Activated naive CD8-positive, alpha-beta T cell treated with anti-CD3 and anti-CD28 coated beads, Interleukin-2, amount 10 ng/mL, durations not matched to agents 7 days and 5 days (primary cell): ENCODE measurements around the gene MT1E. TPM values are rescaled to one million over a fixed set of nuclear protein-coding genes. Genes with fewer than 3 reads are reported as not detected.
A peak's percentile ranks its signal among the peaks of the same experiment; 100 is the strongest.
"Not testable (repeated sequence)": the region's sequence is repeated elsewhere in the genome, so short reads cannot be mapped to it uniquely, and the experiment has no call there.

Experiments used
- ATAC-seq: fragments of 150-1000 bp; cut with Tn5 transposase; one replicate; pipeline ENCODE4 v1.10.0; 2021; ENCODE audit warnings: low read depth, moderate library complexity
- POLR2A ChIA-PET: fragments of 350-600 bp; sonication (Branson Sonifier 250); formaldehyde crosslinking; loops from one replicate; lab custom pipeline; 2021; ENCODE audit warnings: antibody characterized with exemption; lab: Charles Lee
- DNase-seq: peaks from one replicate; pipeline ENCODE4 v3.0.0; 2021
- H3K27ac Mint-ChIP-seq: one replicate; pipeline ENCODE4 v1.8.0; 2022; ENCODE audit warnings: mild to moderate bottlenecking, mixed read lengths
- H3K27me3 Mint-ChIP-seq: one replicate; pipeline ENCODE4 v1.8.0; 2022; ENCODE audit warnings: mild to moderate bottlenecking, moderate library complexity, mixed read lengths
- H3K36me3 Mint-ChIP-seq: one replicate; pipeline ENCODE4 v1.8.0; 2021; ENCODE audit warnings: mild to moderate bottlenecking, mixed read lengths
- H3K4me1 Mint-ChIP-seq: one replicate; pipeline ENCODE4 v1.8.0; 2021; ENCODE audit warnings: mixed read lengths
- H3K4me3 Mint-ChIP-seq: one replicate; pipeline ENCODE4 v1.8.0; 2022; ENCODE audit warnings: mild to moderate bottlenecking, moderate library complexity, mixed read lengths
- H3K9me3 Mint-ChIP-seq: one replicate; pipeline ENCODE4 v1.8.0; 2021; ENCODE audit warnings: mixed read lengths
- total RNA-seq, 2 experiments: library from RNA; stranded (reverse); gene quantifications; one replicate each; pipeline ENCODE4 v1.2.3, GENCODE V29; 2021

Gene MT1E
- total RNA-seq, 2 experiments from 2014 or later = 32.6 to 36.4 TPM

DNA sequence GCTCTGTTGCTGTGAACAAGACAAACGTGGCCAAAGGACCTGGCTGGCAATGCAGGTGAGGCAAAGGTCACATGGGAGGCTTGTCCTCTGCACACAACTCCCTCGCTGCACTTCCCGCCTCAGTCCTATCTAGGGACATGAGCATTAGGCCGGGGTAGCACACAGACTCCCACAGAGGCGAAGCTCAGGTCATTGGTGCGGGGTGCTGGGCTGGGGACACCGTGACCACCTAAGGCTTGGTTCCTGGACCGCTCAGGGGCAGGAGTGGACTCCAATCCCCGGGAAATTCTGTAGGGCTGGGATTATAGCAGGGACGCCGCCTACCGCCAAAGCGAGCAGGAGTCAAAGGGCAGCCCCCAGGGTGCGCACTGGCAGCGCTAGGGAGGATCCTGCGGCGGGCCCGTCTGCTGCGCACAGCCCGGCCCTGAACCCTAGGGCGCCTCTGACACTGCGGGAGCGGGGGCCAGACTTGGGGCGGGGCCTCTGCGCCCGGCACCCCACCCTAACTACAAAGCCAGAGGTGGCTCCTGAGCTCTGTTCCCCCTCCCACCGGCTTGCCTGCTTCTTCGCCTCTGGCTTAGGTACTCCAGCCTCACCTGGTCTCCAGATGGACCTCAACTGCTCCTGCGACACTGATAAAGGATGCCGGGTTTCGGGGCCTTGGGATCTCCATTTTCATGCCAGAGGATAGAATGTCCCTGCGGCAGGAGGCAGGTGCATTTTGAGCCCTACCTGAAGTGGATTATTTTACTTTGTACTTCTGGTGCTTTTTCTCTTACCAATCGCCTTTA lies 22.3 kb downstream of the MT1E start:
- no peak for DNase-seq

DNA sequence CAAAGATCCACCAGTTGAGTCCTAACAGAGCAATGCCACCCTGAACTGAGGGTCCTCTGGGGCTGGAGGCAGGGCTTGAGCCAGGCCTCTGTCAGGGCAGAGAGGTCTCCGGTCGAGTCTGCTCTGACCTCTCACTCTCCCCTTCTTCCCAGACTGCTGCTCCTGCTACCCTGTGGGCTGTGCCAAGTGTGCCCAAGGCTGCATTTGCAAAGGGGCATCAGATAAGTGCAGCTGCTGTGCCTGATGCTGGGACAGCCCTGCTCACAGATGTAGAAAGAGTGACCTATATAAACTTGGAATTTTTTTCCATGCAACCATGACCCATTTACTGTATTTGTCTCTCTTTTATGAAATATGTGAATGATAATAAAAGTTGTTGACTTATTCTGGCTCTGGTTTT lies 23.7 kb downstream of the MT1E start:
- Mint-ChIP-seq H3K4me1 (peaks cover 1% of the 10 kb centered on the region), H3K36me3 (no peaks in the 10 kb centered on the region), H3K27me3 (peaks cover 44% of the 10 kb centered on the region), H3K27ac (no peak overlapping the region), H3K9me3 (no peaks in the 10 kb centered on the region), H3K4me3 (no peak overlapping the region)
- POLR2A ChIA-PET = no interaction called here
- no peak for DNase-seq
- ATAC-seq = no peak

More for the DNA sequence above, 22.3 kb downstream of the MT1E start:
- no peak for ATAC-seq
- Mint-ChIP-seq H3K27me3 (peaks cover 48% of the 10 kb centered on the region), H3K27ac (no peak overlapping the region), H3K36me3 (no peaks in the 10 kb centered on the region), H3K4me1 (peaks cover 13% of the 10 kb centered on the region), H3K4me3 (no peak overlapping the region), H3K9me3 (no peaks in the 10 kb centered on the region)
- POLR2A ChIA-PET = no interaction called here

DNA sequence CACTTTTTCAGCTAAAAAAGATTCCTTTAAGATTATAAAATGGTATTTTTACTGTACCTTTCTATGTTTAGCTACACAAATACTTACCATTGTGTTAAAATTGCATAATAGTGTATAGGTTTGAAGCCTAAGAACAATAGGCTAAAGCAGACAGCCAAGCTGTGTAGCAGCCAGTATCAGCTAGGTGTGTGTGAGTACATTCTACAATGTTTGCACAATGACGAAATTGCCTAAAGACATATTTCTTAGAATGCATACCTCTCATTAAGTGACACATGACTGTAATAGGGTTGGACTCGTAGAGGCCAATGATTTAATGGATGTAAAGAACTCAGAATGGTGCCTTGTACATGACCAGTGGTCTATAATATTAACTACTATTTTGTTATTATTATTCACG lies 24.2 kb downstream of the MT1E start:
- Mint-ChIP-seq H3K4me1 (no peaks in the 10 kb centered on the region), H3K9me3 (no peaks in the 10 kb centered on the region), H3K4me3 (no peak overlapping the region), H3K36me3 (no peaks in the 10 kb centered on the region), H3K27me3 (peaks cover 39% of the 10 kb centered on the region), H3K27ac (no peak overlapping the region)
- DNase-seq (no peak), ATAC-seq (no peak)
- POLR2A ChIA-PET = no interaction called here

DNA sequence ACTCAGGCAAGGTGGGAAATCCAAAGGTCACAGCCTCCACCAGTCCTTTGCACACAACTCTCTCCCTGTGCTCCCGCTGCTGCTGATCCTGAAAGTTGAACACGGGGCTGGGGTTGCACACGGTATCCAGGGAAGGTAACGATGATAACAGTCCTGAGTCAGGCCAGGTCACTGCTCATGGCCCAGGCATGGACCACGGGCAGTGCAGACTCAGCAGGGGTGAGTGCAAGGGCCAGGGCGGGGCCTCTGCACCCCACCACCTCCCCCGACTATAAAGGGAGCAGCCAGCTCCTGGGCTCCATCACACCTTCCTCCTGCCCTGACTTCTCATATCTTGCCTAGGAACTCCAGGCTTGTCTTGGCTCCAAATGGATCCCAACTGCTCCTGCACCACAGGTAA lies 26.0 kb downstream of the MT1E start, which contains the start of gene MT1B:
TSS of gene MT1B (plus strand) at position 301 of the 400 bp plus-strand sequence. CDS start at position 369, 68 bp downstream.
- Mint-ChIP-seq H3K4me3 (no peak within 1 kb of the TSS), H3K4me1 (no peaks in the 10 kb centered on the region), H3K27ac (no peak within 1 kb of the TSS), H3K9me3 (no peaks in the 10 kb centered on the region), H3K36me3 (no peaks in the 10 kb centered on the region), H3K27me3 (peaks cover 27% of the 10 kb centered on the region)
- POLR2A ChIA-PET = no interaction called here
- DNase-seq (no peak), ATAC-seq (no peak)

DNA sequence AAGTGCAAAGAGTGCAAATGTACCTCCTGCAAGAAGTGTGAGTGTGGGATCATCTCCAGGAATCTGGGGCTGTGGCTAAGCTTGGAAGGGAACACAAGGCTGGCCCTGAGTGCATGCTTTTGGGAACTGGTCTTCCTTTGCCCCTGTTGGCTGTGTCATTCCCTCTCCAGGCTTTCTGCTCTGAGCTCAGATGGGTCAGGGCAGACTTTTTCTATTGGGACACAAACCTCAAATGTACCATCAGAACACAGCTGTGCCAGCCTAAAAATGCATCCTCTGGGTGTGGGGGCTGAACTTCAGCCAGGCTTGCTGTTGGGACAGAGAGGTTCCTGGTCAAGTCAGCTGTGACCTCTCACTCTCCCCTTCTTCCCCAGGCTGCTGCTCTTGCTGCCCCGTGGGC lies 27.0 kb downstream of the MT1E start:
- H3K4me3 Mint-ChIP-seq = no peak overlapping the region
- H3K4me1 Mint-ChIP-seq = peaks cover 3% of the 10 kb centered on the region
- POLR2A ChIA-PET = interaction anchor here (1.6 kb wide), 1 partner anchor 9 kb away, joined by 3 read pairs; no protein-coding TSS in a partner anchor
- DNase-seq (no peak), ATAC-seq (no peak)
- no peaks in the 10 kb centered on the region for H3K36me3 Mint-ChIP-seq
- no peaks in the 10 kb centered on the region for H3K9me3 Mint-ChIP-seq
- H3K27ac Mint-ChIP-seq = no peak overlapping the region
- H3K27me3 Mint-ChIP-seq = peaks cover 20% of the 10 kb centered on the region

DNA sequence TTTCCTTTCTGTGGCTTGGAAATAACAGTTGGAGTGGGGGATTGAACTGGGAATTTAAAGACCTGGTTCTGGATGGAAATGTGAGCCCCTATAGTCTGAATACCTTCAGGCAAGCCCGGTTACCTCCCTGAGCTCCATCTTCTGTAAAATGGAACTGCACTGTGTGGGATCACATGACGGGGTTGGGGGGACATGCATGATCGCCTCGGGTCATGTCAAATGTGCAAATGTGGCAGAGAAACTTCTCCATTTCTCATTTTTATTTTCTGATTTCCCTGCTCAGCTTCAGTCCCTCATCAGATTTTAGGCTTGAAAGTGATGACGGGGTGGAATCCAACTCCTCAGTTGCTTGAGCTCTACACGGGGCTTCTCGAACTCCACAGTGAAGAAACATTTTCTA lies 27.6 kb downstream of the MT1E start:
- H3K4me1 Mint-ChIP-seq = peaks cover 7% of the 10 kb centered on the region
- H3K9me3 Mint-ChIP-seq = no peaks in the 10 kb centered on the region
- DNase-seq (no peak), ATAC-seq (no peak)
- H3K4me3 Mint-ChIP-seq = no peak overlapping the region
- no peaks in the 10 kb centered on the region for H3K36me3 Mint-ChIP-seq
- peaks cover 16% of the 10 kb centered on the region for H3K27me3 Mint-ChIP-seq
- POLR2A ChIA-PET = interaction anchor here (1.6 kb wide), 1 partner anchor 9 kb away, joined by 3 read pairs; no protein-coding TSS in a partner anchor
- no peak overlapping the region for H3K27ac Mint-ChIP-seq

DNA sequence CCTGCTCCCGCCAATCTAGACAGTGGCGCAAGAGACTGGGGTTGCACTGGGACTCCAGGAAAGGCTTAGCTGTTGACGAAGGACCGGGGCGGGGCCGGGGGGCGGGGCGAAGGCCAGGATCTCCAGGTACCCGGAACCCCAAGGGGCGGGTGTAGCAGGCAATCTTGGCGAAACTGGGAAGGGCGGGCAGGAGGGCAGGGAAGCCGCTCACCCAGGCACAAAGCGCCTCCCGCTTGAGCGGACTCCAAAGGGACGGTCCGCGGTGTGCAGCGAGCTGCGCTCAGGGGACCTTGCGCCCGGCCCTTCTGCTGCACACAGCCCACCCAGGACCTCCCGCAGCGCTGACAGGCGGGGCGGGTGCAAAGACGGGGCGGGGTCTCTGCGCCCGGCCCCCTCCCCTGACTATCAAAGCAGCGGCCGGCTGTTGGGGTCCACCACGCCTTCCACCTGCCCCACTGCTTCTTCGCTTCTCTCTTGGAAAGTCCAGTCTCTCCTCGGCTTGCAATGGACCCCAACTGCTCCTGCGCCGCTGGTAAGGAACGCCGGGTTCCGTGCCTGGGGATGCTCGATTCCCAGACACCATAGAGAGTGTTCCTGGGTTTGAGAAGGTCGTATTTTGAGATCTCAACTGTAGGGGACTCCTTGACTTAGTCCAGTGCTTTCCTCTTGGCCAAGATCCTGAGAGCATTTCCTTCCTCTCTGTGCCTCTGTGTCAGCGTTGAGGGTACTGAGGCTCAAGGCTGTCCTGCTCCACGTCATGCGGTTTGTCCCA lies 32.2 kb downstream of the MT1E start, which contains the start of gene MT1F:
TSS of gene MT1F (plus strand) at position 405 of the 772 bp plus-strand sequence. CDS start at position 505, 100 bp downstream.
- DNase-seq (peak; percentile 82), ATAC-seq (peak; percentile 87)
- no peaks in the 10 kb centered on the region for H3K9me3 Mint-ChIP-seq
- peaks cover 17% of the 10 kb centered on the region for H3K4me1 Mint-ChIP-seq
- peak within 1 kb of the TSS; percentile 95 for H3K4me3 Mint-ChIP-seq
- H3K36me3 Mint-ChIP-seq = no peaks in the 10 kb centered on the region
- peak within 1 kb of the TSS; percentile 92 for H3K27ac Mint-ChIP-seq
- no peaks in the 10 kb centered on the region for H3K27me3 Mint-ChIP-seq
- POLR2A ChIA-PET = interaction anchor here (1.0 to 1.8 kb wide), 6 partner anchors 10 to 49 kb away, joined by 3 to 6 read pairs (median 4); partner anchors contain the start of genes MT1G, MT1X and MT2A

DNA sequence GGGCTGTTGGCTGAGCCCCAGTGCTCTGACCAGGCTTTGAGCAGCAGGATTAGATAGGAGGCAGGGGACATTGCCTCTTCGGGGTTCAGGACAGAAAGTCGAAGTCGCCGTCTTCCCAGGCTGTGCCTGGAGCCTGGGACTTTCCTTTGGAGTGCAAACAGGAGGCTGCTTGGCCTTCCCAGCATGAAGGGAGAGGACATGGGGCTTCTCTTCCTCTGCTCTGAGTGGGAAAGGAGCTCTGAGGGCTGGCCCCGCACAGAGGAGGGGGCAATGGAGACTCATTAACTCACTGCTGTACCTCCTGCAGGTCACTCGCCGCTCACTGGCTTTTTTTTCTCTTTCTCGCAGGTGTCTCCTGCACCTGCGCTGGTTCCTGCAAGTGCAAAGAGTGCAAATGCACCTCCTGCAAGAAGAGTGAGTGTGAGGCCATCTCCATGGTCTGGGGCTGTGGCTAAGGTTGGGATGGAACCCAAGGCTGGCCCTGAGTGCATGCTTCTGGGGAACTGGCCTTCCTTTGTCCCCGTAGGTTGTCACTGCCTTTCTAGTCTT lies 32.8 kb downstream of the MT1E start:
- Mint-ChIP-seq H3K36me3 (no peaks in the 10 kb centered on the region), H3K27ac (peak overlapping the region; percentile 92), H3K4me1 (peaks cover 19% of the 10 kb centered on the region), H3K4me3 (peak overlapping the region; percentile 95), H3K27me3 (no peaks in the 10 kb centered on the region), H3K9me3 (no peaks in the 10 kb centered on the region)
- POLR2A ChIA-PET = interaction anchor here (1.0 to 1.8 kb wide), 4 partner anchors 9 to 18 kb away, joined by 3 to 6 read pairs (median 4); partner anchors contain the start of gene MT1G
- ATAC-seq (no peak), DNase-seq (no peak)

DNA sequence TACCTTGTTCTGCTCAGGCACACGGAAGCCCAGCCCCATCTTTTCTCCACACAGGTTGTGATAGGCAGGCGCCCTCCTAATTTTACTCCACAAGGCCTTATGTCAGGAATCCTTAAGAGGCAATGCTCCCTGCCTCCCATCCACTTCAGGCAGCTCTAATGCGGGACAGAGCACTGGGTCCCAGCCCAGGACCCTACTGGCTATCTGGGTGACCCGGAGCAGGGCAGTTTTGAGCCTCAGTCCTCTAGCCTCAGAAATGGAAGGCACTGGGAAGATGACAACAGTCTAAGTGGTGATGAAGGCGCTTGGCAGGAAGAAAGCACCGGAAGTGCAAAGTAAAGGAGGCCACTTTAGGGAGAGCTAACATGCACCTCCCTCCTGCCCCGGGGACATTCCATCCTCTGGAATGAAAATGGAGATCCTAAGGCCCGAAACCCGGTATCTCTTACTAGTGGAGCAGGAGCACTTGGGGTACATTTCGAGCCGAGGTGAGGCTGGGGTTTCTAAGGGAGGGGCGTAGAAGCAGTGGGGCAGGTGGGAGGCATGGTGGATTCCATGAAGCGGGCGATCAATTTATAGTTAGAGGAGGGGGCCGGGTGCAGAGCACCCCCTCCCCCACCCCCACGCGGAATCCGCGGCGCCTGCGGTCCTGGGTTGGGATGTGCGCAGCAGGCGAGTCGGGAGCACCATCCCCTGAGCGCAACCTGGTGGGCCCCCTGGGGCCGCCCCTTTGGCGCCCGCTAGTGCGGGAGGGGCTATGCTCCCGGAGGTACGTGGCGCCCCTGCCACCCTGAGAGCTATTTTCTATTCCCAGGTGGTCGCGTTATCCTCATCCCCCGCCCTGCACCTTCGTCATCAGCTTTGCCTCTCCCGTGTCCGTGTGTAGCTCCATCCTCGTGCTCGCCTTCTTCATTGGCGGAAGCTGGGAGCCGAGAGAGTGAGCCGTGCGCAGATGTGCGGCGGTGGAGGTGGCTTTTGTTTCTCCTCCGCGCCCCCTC lies 37.1 kb downstream of the MT1E start:
- H3K4me1 Mint-ChIP-seq = peaks cover 26% of the 10 kb centered on the region
- ATAC-seq = peak; percentile 65
- peak overlapping the region; percentile 81 for H3K27ac Mint-ChIP-seq
- peak overlapping the region; percentile 85 for H3K4me3 Mint-ChIP-seq
- no peaks in the 10 kb centered on the region for H3K9me3 Mint-ChIP-seq
- POLR2A ChIA-PET = interaction anchor here (0.7 to 1.3 kb wide), 8 partner anchors 10 to 54 kb away, joined by 3 to 6 read pairs (median 3); partner anchors contain the start of genes MT1E, MT1X and MT2A
- DNase-seq = peak; percentile 60
- peaks cover 20% of the 10 kb centered on the region for H3K27me3 Mint-ChIP-seq
- H3K36me3 Mint-ChIP-seq = no peaks in the 10 kb centered on the region

DNA sequence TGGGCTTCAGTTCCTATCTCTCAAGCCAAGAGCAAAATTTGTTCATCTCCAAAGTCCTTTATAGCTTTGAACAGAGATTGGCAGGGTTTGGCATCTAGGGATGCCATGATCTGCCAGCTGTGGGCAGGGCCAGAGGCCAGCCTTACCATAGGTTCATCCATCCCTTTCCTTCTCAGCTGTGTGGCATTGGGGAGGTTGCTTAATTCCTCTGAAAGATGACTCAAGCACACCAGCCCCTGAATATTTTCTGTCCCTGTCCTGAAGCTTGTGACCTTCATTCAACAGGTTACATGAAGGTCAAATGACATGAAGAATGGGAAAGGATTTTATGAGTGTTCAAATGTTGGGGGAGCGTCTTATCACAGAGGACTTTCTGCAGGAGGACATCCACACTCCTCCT lies 38.9 kb downstream of the MT1E start:
- Mint-ChIP-seq H3K4me1 (peaks cover 33% of the 10 kb centered on the region), H3K27ac (no peak overlapping the region), H3K4me3 (no peak overlapping the region), H3K27me3 (peaks cover 33% of the 10 kb centered on the region), H3K36me3 (no peaks in the 10 kb centered on the region), H3K9me3 (no peaks in the 10 kb centered on the region)
- DNase-seq (no peak), ATAC-seq (no peak)
- POLR2A ChIA-PET = no interaction called here

DNA sequence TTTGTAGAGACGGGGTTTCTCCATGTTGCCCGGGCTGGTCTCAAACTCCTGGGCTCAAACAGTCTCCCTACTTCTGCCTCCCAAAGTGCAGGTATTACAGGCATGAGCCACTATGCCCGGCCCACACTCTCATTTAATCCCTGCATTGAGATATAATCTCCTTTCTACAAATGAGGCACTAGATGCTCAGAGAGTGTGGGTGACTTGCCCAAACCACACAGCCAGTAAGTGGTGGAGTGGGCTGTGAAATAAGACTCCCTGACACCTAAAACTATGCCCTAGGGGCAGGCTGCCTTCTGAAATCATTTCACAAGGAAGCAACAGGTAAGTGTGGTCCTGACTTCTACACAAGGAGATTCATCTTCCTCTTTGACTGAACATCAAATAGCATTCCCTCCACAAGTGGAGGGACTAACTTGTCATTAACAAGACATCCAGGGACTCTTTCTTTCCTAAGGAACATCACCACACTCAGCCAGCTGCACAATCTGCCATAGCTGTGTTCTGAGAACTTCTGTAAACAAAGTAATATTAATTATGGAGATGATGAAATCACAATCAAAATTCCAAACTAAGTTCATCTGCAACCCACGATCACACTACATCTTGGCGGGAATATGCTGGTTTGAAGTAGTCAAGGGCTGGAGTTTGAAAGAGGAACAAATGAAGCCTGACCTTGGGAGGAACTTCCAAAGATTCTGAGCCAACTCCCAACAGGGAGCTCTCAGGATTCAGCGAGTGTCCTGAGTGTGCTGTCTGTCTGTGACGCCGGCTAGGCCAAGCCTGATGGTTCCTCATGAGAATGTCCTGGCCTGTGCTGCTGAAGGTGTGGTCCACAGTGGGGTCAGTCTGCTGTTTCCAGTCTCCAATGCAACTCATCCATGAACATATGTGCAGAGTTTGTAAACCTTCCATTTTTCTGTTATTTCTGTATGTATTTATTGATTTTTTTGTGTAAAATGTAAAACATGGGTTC lies 40.0 kb downstream of the MT1E start:
- ATAC-seq, H3K36me3 Mint-ChIP-seq, DNase-seq, H3K9me3 Mint-ChIP-seq, POLR2A ChIA-PET, H3K27ac Mint-ChIP-seq, H3K4me3 Mint-ChIP-seq: not testable (repeated sequence)
- Mint-ChIP-seq H3K4me1 (peaks cover 32% of the 10 kb centered on the region), H3K27me3 (peaks cover 44% of the 10 kb centered on the region)
